ENCODE measurements around the gene TST. TPM values are rescaled to one million over a fixed set of nuclear protein-coding genes. Genes with fewer than 3 reads are reported as not detected.

Gene TST
- polyA plus RNA-seq, 2 of the 4 experiments (the other 2 are of a cell fraction), result 43.2 to 50.1 TPM

GRCh38 chr22:37010174-37010573 lies 9.1 kb downstream of the TST start:
- ATAC-seq (no peak), FAIRE-seq (no peak), DNase-seq (ENCODE audit: low read depth in 1 of 2, low spot score in 1 of 2) (no peak)
- no peak for TF ChIP-seq NFE2L2 (conservative IDR thresholded peaks at IDR 0.05; ENCODE audit: low read length)
- no peak for TF ChIP-seq NPAS2 (CRISPR knock-in tag; IDR thresholded peaks at IDR 0.05; ENCODE audit: borderline replicate concordance)
- TF ChIP-seq RAD21 (conservative IDR thresholded peaks at IDR 0.05 in 1 of 2, IDR thresholded peaks at IDR 0.05 in 1 of 2), result no peak
- no peak for TF ChIP-seq FOXS1 (CRISPR knock-in tag; IDR thresholded peaks at IDR 0.05)
- TF ChIP-seq HEYL (CRISPR knock-in tag; IDR thresholded peaks at IDR 0.05), result no peak
- TF ChIP-seq SMC3 (IDR thresholded peaks at IDR 0.05), result no peak
- no peak for TF ChIP-seq BCL3 (IDR thresholded peaks at IDR 0.05)
- no peak for TF ChIP-seq CHD2 (IDR thresholded peaks at IDR 0.05; ENCODE audit: low read length, partially characterized antibody)
- no peak for TF ChIP-seq HOXB13 (CRISPR knock-in tag; IDR thresholded peaks at IDR 0.05; ENCODE audit: low read depth)
- no peak for TF ChIP-seq POLR2A (IDR thresholded peaks at IDR 0.05; ENCODE audit: low read length)
- no peak for TF ChIP-seq HMGXB4 (CRISPR knock-in tag; IDR thresholded peaks at IDR 0.05; ENCODE audit: borderline replicate concordance)
- TF ChIP-seq EHF (CRISPR knock-in tag; IDR thresholded peaks at IDR 0.05), result no peak
- no peak for TF ChIP-seq USF2 (IDR thresholded peaks at IDR 0.05)
- TF ChIP-seq, protein P1, sequence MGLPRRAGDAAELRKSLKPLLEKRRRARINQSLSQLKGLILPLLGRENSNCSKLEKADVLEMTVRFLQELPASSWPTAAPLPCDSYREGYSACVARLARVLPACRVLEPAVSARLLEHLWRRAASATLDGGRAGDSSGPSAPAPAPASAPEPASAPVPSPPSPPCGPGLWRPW (IDR thresholded peaks at IDR 0.05), result no peak
- no peak for TF ChIP-seq TP53 (CRISPR knock-in tag; IDR thresholded peaks at IDR 0.05)
- TF ChIP-seq HDAC2 (IDR thresholded peaks at IDR 0.05), result no peak
- Histone ChIP-seq H3K4me2 (no peak overlapping the region), H3K27ac (no peak overlapping the region), H3K4me1 (peaks cover 8% of the 10 kb centered on the region), H3K9me3 (no peaks in the 10 kb centered on the region; the same call in 2 of the 3 replicates), H3K4me3 (no peak overlapping the region)
- WGBS (ENCODE audit: missing lambda C conversion rate), result 68% methylated on average over 2 of the region's 4 CpGs
- ChIA-PET POLR2A (interaction anchor here (0.6 kb wide), 1 partner anchor 538 kb away, joined by 9 read pairs; no protein-coding TSS in a partner anchor), CTCF (interaction anchor here (0.6 to 1.4 kb wide), 4 partner anchors 8 to 34 kb away, joined by 3 to 4 read pairs (median 3); no protein-coding TSS in a partner anchor)

DNA sequence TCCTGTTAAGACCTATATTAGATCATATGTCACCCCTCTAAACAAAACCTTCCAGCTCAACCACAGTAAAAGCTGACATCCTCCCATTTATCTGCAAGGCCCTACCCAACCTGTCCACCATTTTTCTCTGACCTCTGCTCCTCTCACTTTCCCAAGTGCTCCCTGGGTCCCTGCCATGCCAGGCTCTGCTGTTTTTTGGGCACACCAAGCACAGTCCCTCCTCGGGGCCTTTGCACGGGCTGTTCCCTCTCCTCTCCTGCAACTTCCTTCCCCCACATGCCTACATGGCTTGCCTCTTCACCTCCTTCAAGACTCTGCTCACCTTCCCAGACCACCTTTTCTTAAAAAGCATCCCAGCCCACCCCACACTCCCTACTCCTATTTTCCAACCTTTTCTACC lies 9.8 kb downstream of the TST start:
- TF ChIP-seq TP53 (CRISPR knock-in tag; IDR thresholded peaks at IDR 0.05) (no peak), CHD2 (IDR thresholded peaks at IDR 0.05; ENCODE audit: low read length, partially characterized antibody) (no peak), PHF8 (IDR thresholded peaks at IDR 0.05; ENCODE audit: borderline replicate concordance, low read depth) (no peak), ZC3H11A (IDR thresholded peaks at IDR 0.05) (no peak)
- TF ChIP-seq, protein P2, sequence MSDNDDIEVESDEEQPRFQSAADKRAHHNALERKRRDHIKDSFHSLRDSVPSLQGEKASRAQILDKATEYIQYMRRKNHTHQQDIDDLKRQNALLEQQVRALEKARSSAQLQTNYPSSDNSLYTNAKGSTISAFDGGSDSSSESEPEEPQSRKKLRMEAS (IDR thresholded peaks at IDR 0.05), result no peak
- Histone ChIP-seq H3K27ac (no peak overlapping the region), H3K4me3 (no peak overlapping the region), H3K4me1 (peaks cover 8% of the 10 kb centered on the region), H3K4me2 (no peak overlapping the region), H3K9me3 (no peaks in the 10 kb centered on the region; the same call in 2 of the 3 replicates)
- ATAC-seq (no peak), FAIRE-seq (no peak), DNase-seq (ENCODE audit: low read depth in 1 of 2, low spot score in 1 of 2) (no peak)
- CTCF ChIA-PET, result interaction anchor here (1.0 to 1.2 kb wide), 3 partner anchors 12 to 33 kb away, joined by 3 to 4 read pairs (median 3); no protein-coding TSS in a partner anchor
- POLR2A ChIA-PET, result no interaction called here
- 90% methylated on average over 2 of the region's 2 CpGs for WGBS (ENCODE audit: missing lambda C conversion rate)

DNA sequence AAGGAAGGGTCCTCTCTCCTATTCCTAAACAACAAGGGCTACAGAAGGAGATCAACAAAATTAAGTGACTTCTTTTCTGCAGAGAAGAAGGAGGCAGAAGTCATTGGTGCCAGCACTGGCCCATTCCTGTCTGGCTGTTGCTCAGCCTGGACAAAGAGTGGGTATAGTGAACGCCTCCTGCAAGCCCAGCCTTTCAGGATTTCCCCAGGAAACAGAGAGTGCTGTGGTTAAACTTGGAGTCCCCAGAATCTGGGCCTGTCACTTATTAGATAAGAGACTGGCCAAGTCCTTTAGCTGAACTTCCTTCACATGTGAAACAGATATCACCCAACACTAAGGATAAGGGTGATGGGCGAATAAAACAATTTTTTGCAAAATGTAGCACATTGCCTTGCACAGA lies 10.9 kb downstream of the TST start:
- Histone ChIP-seq H3K27ac (no peak overlapping the region), H3K4me3 (no peak overlapping the region), H3K9me3 (no peaks in the 10 kb centered on the region; the same call in 2 of the 3 replicates), H3K4me1 (peaks cover 8% of the 10 kb centered on the region), H3K4me2 (no peak overlapping the region)
- ChIA-PET POLR2A (no interaction called here), CTCF (interaction anchor here (0.9 to 1.5 kb wide), 4 partner anchors 10 to 151 kb away, joined by 3 read pairs; no protein-coding TSS in a partner anchor)
- TF ChIP-seq MAZ (IDR thresholded peaks at IDR 0.05; ENCODE audit: borderline replicate concordance, low read depth, low read length) (no peak), KDM1A (IDR thresholded peaks at IDR 0.05; ENCODE audit: low read depth) (no peak), PHF8 (IDR thresholded peaks at IDR 0.05; ENCODE audit: borderline replicate concordance, low read depth) (no peak)
- WGBS (ENCODE audit: missing lambda C conversion rate), result 53% methylated on average over 2 of the region's 2 CpGs
- ATAC-seq (no peak), FAIRE-seq (no peak), DNase-seq (ENCODE audit: low read depth in 1 of 2, low spot score in 1 of 2) (no peak)
